Cardiac muscle cell (in vitro differentiated cells and primary cell): ENCODE measurements around the gene NCF2. TPM values are rescaled to one million over a fixed set of nuclear protein-coding genes. Genes with fewer than 3 reads are reported as not detected.
A peak's percentile ranks its signal among the peaks of the same experiment; 100 is the strongest.

Experiments
- DNase-seq, 2 donors: peaks; one replicate each; pipeline versions ENCODE4 v3.0.0 to v3.0.0-alpha.2; 2010 to 2017; ENCODE audit warnings: low read depth in 1 of 2, low spot score in 1 of 2
- H3K27ac ChIP-seq: fragments of 200-600 bp; sonication (generic); 2 replicates; pipeline ENCODE4 v1.5.1; 2016
- H3K27me3 ChIP-seq: fragments of 200-600 bp; sonication (generic); 2 replicates; pipeline ENCODE4 v1.6.0; 2016; ENCODE audit warnings: control low read depth
- H3K36me3 ChIP-seq: fragments of 200-600 bp; sonication (generic); 2 replicates; pipeline ENCODE4 v1.5.1; 2016; ENCODE audit warnings: control low read depth
- H3K4me1 ChIP-seq: fragments of 200-600 bp; sonication (generic); 2 replicates; pipeline ENCODE4 v1.8.1; 2017; ENCODE audit warnings: low read depth, mild to moderate bottlenecking, mixed run types
- H3K4me3 ChIP-seq: fragments of 200-600 bp; sonication (generic); 2 replicates; pipeline ENCODE4 v1.5.1; 2016; ENCODE audit warnings: mild to moderate bottlenecking
- H3K9me3 ChIP-seq: fragments of 200-600 bp; sonication (generic); 2 replicates; pipeline ENCODE4 v1.5.1; 2017; ENCODE audit warnings: low read depth, mild to moderate bottlenecking, control low read depth
- CTCF ChIP-seq: IDR thresholded peaks from 2 replicates; pipeline ENCODE4 v1.5.1; 2012; ENCODE audit warnings: low read depth, mild to moderate bottlenecking, low read length
- polyA plus RNA-seq: library from polyadenylated mRNA; unstranded; fragments of >200 nt; fragmentation: Nextera tagmentation; extraction: Ambion mirVana; gene quantifications from 2 replicates; pipeline ENCODE4 v1.2.1, GENCODE V29; 2016
- total RNA-seq: library from RNA; depleted of rRNA; stranded (reverse); fragments of >200 nt; gene quantifications from 2 replicates; pipeline ENCODE4 v1.2.3, GENCODE V29; 2016

The NCF2 gene
- total and polyA plus RNA-seq, 2 experiments from 2014 or later: 0.06 to 1.5 TPM

GRCh38 chr1:183609313-183609712 lies 19.1 kb upstream of the NCF2 start:
- no peaks in the 10 kb centered on the region for H3K27me3 ChIP-seq
- H3K4me3 ChIP-seq: no peak overlapping the region
- H3K36me3 ChIP-seq: no peaks in the 10 kb centered on the region
- DNase-seq: peak; percentile 20 to 77
- TF ChIP-seq CTCF: peak; percentile 70
- no peaks in the 10 kb centered on the region for H3K9me3 ChIP-seq
- no peaks in the 10 kb centered on the region for H3K4me1 ChIP-seq
- H3K27ac ChIP-seq: no peak overlapping the region

GRCh38 chr1:183607322-183607980 lies 17.2 kb upstream of the NCF2 start:
- no peak overlapping the region for H3K27ac ChIP-seq
- no peaks in the 10 kb centered on the region for H3K27me3 ChIP-seq
- TF ChIP-seq CTCF: no peak
- H3K36me3 ChIP-seq: no peaks in the 10 kb centered on the region
- H3K4me3 ChIP-seq: no peak overlapping the region
- no peak for DNase-seq
- H3K9me3 ChIP-seq: no peaks in the 10 kb centered on the region
- H3K4me1 ChIP-seq: no peaks in the 10 kb centered on the region

- no peak overlapping the region for H3K4me3 ChIP-seq
- no peaks in the 10 kb centered on the region for H3K27me3 ChIP-seq
- no peak overlapping the region for H3K27ac ChIP-seq
- TF ChIP-seq CTCF: no peak
- no peaks in the 10 kb centered on the region for H3K36me3 ChIP-seq
- H3K4me1 ChIP-seq: no peaks in the 10 kb centered on the region
- no peaks in the 10 kb centered on the region for H3K9me3 ChIP-seq
- DNase-seq: no peak
These were observed 15.6 kb upstream of the NCF2 start for GRCh38 chr1:183605904-183606303.

GRCh38 chr1:183604815-183605214 lies 14.6 kb upstream of the NCF2 start:
- no peak for TF ChIP-seq CTCF
- H3K9me3 ChIP-seq: no peaks in the 10 kb centered on the region
- H3K27me3 ChIP-seq: no peaks in the 10 kb centered on the region
- DNase-seq: no peak
- H3K36me3 ChIP-seq: no peaks in the 10 kb centered on the region
- no peak overlapping the region for H3K27ac ChIP-seq
- H3K4me1 ChIP-seq: no peaks in the 10 kb centered on the region
- no peak overlapping the region for H3K4me3 ChIP-seq

GRCh38 chr1:183604038-183604808 lies 14.0 kb upstream of the NCF2 start:
- no peaks in the 10 kb centered on the region for H3K36me3 ChIP-seq
- no peak for TF ChIP-seq CTCF
- no peaks in the 10 kb centered on the region for H3K9me3 ChIP-seq
- H3K27me3 ChIP-seq: no peaks in the 10 kb centered on the region
- H3K4me3 ChIP-seq: no peak overlapping the region
- H3K4me1 ChIP-seq: no peaks in the 10 kb centered on the region
- H3K27ac ChIP-seq: no peak overlapping the region
- DNase-seq: peak in 1 of 2 donors; percentile 71
